MG63 (cell line): ENCODE measurements around the gene ATRNL1. TPM values are rescaled to one million over a fixed set of nuclear protein-coding genes. Genes with fewer than 3 reads are reported as not detected.
A peak's percentile ranks its signal among the peaks of the same experiment; 100 is the strongest.

Experiments used
- DNase-seq: peaks from one replicate; pipeline ENCODE4 v3.0.0-alpha.2; 2020
- H3K27me3 ChIP-seq: fragments of 250-450 bp; sonication (Bioruptor Pico); 2 replicates; pipeline ENCODE4 v1.5.1; 2020; ENCODE audit warnings: mild to moderate bottlenecking, moderate library complexity
- H3K36me3 ChIP-seq: fragments of 250-450 bp; sonication (Bioruptor Pico); 2 replicates; pipeline ENCODE4 v1.5.1; 2020; ENCODE audit warnings: mild to moderate bottlenecking, moderate library complexity
- H3K4me3 ChIP-seq: fragments of 250-450 bp; sonication (Bioruptor Pico); 2 replicates; pipeline ENCODE4 v1.5.1; 2020; ENCODE audit warnings: mild to moderate bottlenecking, moderate library complexity
- H3K9me3 ChIP-seq: fragments of 250-450 bp; sonication (Bioruptor Pico); 2 replicates; pipeline ENCODE4 v1.5.1; 2020; ENCODE audit warnings: mild to moderate bottlenecking, moderate library complexity
- total RNA-seq: library from RNA; depleted of rRNA; stranded (reverse); fragments of >200 nt; shearing (Covaris generic); gene quantifications from 2 replicates; pipeline ENCODE4 v1.2.3, GENCODE V29; 2014; ENCODE audit warnings: low replicate concordance

The ATRNL1 gene
- total RNA-seq, 1 experiment from 2014 or later = 1.7 TPM

DNA sequence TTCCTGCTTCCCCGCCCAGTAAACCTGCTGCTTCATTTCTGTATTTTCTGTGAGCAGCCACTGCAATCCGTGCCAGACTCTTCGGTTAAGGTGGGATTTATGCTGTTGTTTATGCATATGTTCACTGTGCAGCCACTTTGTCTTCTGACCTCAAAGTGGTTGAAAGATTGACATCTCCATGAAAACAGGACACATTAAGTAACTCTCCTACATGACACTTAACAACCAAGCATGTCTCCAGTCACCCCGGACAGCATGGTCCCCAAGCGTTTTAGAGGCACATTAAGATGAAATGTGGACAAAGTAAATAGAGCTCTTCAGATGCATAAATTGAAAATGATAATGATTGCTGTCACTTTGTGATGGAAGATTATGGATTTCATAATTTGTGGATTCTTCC, 758.5 kb downstream of the ATRNL1 start:
- H3K9me3 ChIP-seq = no peaks in the 10 kb centered on the region
- no peaks in the 10 kb centered on the region for H3K27me3 ChIP-seq
- no peak for DNase-seq
- H3K4me3 ChIP-seq = no peak overlapping the region
- H3K36me3 ChIP-seq = no peaks in the 10 kb centered on the region

DNA sequence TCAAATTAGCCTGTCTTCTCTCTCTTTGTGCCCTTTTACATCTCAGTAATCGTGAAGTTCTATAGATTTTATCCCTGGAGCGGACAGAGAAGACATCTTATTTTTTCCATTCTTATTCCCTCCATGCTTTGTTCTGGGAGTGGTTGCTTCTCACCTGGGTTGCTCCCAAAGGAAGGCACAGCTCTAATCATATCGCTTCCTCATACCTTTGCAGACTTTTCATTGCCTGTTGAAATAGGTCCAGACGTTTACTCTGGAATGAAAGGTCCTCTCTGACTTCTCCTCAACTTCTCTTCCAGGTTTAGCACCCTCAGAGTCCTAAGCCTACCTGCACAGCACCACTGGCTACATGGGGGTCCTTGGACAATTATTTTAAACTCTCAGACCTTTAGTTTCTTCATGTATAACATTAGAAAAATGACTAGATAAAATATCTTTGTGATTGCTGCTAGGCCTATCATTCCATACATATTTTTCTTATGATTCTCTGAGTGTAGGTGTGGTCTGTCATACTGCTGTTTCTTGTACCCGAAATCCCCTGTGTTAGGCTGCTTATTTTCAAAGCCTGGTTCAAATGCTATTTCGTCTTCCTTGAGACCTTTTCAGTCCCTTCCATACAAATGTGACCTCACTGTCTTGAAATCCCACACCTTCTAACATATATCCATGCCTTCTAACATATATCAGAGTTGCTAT, 761.7 kb downstream of the ATRNL1 start:
- H3K4me3 ChIP-seq = no peak overlapping the region
- H3K36me3 ChIP-seq = no peaks in the 10 kb centered on the region
- H3K9me3 ChIP-seq = no peaks in the 10 kb centered on the region
- no peak for DNase-seq
- H3K27me3 ChIP-seq = no peaks in the 10 kb centered on the region

GRCh38 chr10:115856580-115856979, 763.4 kb downstream of the ATRNL1 start:
- no peaks in the 10 kb centered on the region for H3K9me3 ChIP-seq
- H3K36me3 ChIP-seq = no peaks in the 10 kb centered on the region
- DNase-seq = no peak
- no peaks in the 10 kb centered on the region for H3K27me3 ChIP-seq
- no peak overlapping the region for H3K4me3 ChIP-seq

- Histone ChIP-seq H3K4me3 (no peak overlapping the region), H3K27me3 (no peaks in the 10 kb centered on the region; the same call in 1 of the 2 replicates), H3K36me3 (no peaks in the 10 kb centered on the region), H3K9me3 (no peaks in the 10 kb centered on the region)
- no peak for DNase-seq
These were observed 764.7 kb downstream of the ATRNL1 start for GRCh38 chr10:115857856-115858255.

DNA sequence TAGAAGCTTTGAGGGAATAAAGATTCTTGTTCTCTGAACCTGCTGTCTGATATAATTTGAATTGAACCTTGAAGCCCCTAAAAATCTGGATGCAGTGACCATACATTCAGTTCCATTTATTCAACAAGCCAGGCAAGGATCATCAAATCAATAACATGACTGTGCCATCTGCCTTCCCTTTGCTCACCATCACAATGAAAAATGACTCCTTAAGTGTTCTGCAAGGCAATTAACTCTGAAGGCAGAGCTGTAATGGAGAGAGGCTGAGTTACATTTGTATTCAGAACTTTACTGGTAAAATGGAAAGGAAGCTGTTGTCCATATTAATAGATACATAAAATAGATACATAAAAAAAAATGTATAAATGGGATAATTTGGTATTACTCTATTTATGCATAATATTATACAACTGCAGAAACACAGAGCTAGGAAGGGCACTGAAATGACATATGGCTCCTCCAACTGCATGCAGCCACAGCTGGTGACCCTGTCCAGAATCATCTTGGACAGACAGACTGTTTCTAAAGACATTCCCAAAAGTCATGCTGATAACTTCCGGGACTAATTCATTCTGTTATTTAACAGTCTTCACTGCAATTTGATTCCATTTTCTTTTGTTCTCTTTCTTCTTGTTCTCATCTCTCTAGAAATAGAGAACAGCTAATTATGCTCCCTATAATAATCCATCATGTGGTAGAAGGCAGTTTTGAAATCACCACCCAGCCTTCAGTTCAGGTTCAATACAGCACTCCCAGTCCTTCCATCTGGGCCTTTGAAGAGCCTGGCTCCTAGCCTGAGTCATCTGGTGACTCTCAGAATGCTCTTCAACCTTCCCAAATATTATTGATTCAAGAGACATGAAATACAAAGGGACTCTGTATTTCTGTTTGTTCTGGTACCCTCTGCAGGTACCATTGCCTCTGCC, 767.3 kb downstream of the ATRNL1 start:
- Histone ChIP-seq H3K4me3 (no peak overlapping the region), H3K36me3 (no peaks in the 10 kb centered on the region), H3K9me3 (no peaks in the 10 kb centered on the region), H3K27me3 (no peaks in the 10 kb centered on the region; the same call in 1 of the 2 replicates)
- no peak for DNase-seq

DNA sequence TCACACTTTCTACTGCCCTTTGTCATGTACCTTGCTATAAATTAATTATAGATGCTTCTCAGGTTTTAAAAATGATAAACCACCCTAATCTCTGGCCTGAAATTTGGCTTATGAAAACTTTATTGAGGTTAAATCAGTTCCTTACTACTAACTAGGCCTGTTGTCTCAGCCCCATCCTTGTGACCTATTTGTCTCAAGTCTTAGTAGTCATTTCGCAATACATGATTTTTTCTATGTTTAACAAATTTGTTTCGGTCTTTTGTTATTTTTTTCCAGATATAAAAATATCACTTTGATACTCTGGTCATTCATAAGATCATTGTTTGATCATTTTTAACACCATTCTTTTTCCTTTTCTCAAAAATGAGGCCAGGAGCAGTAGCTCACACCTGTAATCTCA, 768.3 kb downstream of the ATRNL1 start:
- Histone ChIP-seq H3K36me3 (no peaks in the 10 kb centered on the region), H3K27me3 (no peaks in the 10 kb centered on the region; the same call in 1 of the 2 replicates), H3K4me3 (no peak overlapping the region), H3K9me3 (no peaks in the 10 kb centered on the region)
- DNase-seq = no peak

DNA sequence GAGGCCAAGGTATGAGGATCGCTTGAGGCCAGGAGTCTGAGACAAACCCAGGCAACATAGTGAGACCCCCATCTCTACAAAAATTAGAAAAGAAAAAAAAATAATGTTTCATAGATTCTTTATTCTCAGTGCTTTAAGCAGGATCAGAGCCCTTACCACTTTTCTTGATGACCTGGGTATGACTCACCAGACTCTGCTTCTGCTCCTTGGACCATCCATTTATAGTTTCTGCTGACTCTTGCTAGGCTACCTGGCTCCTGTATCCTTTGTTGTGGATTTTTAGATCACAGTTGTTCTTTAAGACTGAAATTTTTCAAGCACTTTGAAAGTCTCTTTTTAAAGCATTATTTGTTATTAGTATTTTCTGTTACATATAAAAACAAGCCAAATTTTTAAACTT, 768.7 kb downstream of the ATRNL1 start:
- no peaks in the 10 kb centered on the region for H3K36me3 ChIP-seq
- DNase-seq = peak; percentile 25
- H3K27me3 ChIP-seq = no peaks in the 10 kb centered on the region; the same call in 1 of the 2 replicates
- no peaks in the 10 kb centered on the region for H3K9me3 ChIP-seq
- H3K4me3 ChIP-seq = no peak overlapping the region

DNA sequence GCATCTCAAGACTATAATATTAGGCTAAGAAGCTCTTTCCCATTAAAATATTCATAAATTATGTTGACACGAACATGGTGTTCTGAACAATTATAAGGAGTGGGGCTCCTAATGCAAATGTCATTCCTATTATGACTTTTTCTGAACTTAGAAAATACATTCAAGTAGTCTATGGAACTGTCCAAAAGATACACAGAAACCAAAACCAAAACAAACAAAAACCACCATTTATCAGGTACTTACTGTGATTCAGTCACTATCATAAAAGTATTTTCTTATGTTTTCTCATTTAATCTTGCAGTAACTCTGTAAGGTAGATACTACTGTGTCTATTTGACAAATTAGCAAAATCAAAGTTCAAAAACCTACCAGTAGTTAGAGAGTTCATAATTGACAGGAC, 773.0 kb downstream of the ATRNL1 start:
- no peaks in the 10 kb centered on the region for H3K9me3 ChIP-seq
- no peaks in the 10 kb centered on the region for H3K36me3 ChIP-seq

DNA sequence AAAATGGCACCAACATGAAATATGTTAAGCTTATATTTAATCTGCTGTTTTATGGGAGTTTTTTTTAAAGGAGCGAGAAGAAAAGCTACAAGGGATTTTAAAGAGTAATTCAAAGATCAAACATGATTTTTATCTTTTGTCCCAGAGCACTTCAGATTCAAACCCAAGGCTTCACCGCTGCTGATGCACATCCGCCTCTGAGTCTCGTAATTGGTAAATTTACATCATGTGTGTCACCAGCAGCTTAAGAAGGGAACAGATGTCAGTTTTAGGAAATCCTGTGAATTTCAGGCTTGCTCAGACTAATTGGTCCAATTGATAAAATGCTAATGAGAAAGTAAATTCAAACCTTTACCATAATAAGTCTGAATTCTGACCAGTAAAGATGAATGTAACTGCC, 773.5 kb downstream of the ATRNL1 start:
- Histone ChIP-seq H3K36me3 (no peaks in the 10 kb centered on the region), H3K4me3 (no peak overlapping the region), H3K27me3 (no peaks in the 10 kb centered on the region; the same call in 1 of the 2 replicates), H3K9me3 (no peaks in the 10 kb centered on the region)
- no peak for DNase-seq

More for the DNA sequence above, 773.0 kb downstream of the ATRNL1 start:
- H3K4me3 ChIP-seq = no peak overlapping the region
- no peaks in the 10 kb centered on the region; the same call in 1 of the 2 replicates for H3K27me3 ChIP-seq
- DNase-seq = no peak

- DNase-seq = no peak
- Histone ChIP-seq H3K36me3 (no peaks in the 10 kb centered on the region), H3K4me3 (no peak overlapping the region), H3K9me3 (no peaks in the 10 kb centered on the region), H3K27me3 (no peaks in the 10 kb centered on the region; the same call in 1 of the 2 replicates)
These were observed 774.1 kb downstream of the ATRNL1 start for GRCh38 chr10:115867305-115867704.

- Histone ChIP-seq H3K9me3 (no peaks in the 10 kb centered on the region), H3K27me3 (no peaks in the 10 kb centered on the region), H3K4me3 (no peak overlapping the region), H3K36me3 (no peaks in the 10 kb centered on the region)
- DNase-seq = no peak
These were observed 778.7 kb downstream of the ATRNL1 start for GRCh38 chr10:115871855-115872254.

DNA sequence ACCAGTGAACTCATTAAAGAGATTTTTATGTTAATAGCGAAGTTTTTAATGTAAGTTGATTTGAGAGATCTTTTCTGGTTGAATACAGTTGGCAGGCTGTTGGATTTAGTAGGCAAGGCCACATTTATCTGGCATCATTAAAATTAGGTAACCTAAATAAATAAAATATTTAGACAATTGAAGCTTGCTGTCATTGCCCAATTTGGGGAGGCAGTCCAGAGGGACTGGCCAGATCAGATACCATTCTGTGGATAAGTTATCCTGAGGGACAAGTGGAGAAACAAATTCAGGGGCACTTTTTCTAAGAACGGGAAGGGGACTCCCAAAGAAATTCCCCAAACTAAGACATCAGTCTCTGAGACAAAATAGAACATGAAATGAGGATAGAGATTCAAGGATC, 782.0 kb downstream of the ATRNL1 start:
- Histone ChIP-seq H3K36me3 (no peaks in the 10 kb centered on the region), H3K4me3 (no peak overlapping the region), H3K9me3 (no peaks in the 10 kb centered on the region), H3K27me3 (no peaks in the 10 kb centered on the region)
- no peak for DNase-seq

DNA sequence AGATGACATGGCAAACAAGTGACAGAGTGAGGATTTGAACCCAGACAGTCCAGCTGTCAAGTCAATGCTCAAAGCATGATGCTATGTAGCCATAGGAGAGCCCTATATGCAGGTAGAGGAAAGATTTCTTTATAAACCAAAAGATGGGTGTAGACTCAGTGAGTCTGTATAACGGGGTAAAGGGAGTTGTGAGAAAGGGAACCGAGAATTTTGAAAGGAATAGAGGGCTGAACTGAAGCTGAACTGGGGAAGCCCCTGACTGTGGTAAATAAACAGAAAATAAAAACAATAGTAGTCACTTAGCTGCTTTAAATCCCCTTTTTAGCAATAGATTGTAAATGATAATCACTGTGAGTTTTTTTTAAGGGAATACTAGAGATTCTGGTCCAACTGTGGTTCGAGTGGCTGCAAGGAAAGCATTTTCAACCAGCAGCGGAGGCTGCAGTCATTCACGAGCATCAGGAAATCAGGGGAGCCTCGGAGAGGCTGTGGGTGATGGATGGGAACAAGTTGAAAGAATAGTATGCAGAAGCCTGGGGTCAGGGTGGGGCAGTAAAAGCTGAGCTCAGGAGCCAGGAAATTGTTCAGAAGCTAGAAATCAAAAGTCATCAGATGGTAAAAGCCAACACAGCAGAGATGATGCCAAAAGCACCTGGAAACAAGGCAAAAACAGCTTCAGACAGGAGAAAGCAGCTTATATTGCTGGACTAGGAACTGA, 786.4 kb downstream of the ATRNL1 start:
- DNase-seq = no peak

DNA sequence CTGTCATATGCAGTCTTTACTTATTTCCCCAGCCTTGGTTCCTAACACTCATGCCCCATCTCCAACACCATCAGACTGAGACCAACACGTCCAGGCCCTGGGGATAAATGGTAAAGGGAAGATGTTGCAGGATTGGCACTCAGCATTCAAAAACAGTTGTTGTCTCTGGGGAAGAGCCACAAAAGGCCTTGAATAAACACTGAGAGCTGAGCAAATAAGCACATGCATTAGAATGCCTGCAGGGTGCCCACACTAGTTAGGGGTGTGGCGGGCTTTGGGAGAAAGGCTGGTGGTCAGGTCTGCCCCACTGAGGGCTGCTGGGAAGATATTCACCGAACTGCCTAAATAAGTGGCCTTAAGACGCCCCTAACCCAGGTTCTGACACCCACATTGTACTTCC, 788.9 kb downstream of the ATRNL1 start:
- DNase-seq = no peak
- Histone ChIP-seq H3K4me3 (no peak overlapping the region), H3K36me3 (no peaks in the 10 kb centered on the region)

More for the DNA sequence above, 786.4 kb downstream of the ATRNL1 start:
- Histone ChIP-seq H3K36me3 (no peaks in the 10 kb centered on the region), H3K4me3 (no peak overlapping the region), H3K27me3 (no peaks in the 10 kb centered on the region), H3K9me3 (no peaks in the 10 kb centered on the region)

DNA sequence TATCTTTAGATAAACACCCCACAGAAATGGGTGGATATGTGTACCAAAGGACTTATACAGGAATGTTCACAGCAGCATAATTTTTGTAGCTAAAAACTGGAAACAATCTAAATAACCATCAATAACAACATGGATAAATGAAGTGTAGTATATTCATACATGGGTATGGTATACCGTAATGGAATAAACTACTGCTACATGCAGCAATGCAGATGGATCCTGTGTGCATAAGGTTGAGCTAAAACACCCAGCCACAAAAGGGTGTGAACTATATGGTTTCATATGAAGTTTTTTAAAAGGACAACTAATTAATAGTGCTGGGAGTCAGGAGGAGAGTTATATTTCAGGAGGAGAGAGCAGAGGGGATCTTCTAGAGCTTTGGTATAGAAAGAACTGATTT, 790.2 kb downstream of the ATRNL1 start:
- Histone ChIP-seq H3K36me3 (no peaks in the 10 kb centered on the region), H3K27me3 (no peaks in the 10 kb centered on the region), H3K4me3 (no peak overlapping the region), H3K9me3 (no peaks in the 10 kb centered on the region)
- no peak for DNase-seq

More for the DNA sequence above, 788.9 kb downstream of the ATRNL1 start:
- no peaks in the 10 kb centered on the region for H3K9me3 ChIP-seq
- H3K27me3 ChIP-seq = no peaks in the 10 kb centered on the region

- Histone ChIP-seq H3K27me3 (no peaks in the 10 kb centered on the region), H3K9me3 (no peaks in the 10 kb centered on the region), H3K4me3 (no peak overlapping the region), H3K36me3 (no peaks in the 10 kb centered on the region)
- no peak for DNase-seq
These were observed 791.2 kb downstream of the ATRNL1 start for GRCh38 chr10:115884331-115884730.

DNA sequence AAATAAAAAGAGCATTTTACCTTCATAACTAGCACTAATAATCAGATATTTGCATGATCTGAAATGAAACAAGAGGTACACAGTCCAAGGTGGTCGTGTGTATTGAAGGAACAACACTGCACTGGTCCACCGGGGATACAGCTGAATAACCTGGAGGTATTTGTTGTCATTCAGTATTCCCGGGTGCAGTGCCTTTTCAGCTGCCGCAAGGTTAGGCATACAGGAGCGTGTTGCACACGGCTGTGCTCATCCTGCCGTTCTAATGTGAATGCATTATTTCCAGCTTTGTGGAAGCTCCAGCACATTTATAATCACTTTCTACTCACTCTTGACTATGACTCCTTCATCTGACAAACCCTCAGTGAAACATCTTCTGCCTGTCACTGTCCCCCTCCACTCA, 802.0 kb downstream of the ATRNL1 start:
- Histone ChIP-seq H3K27me3 (no peaks in the 10 kb centered on the region), H3K36me3 (no peaks in the 10 kb centered on the region), H3K9me3 (no peaks in the 10 kb centered on the region; the same call in 1 of the 2 replicates), H3K4me3 (no peak overlapping the region)
- no peak for DNase-seq
